Right renal pelvis (tissue), 4 donors: Measurements from ENCODE around the gene AOAH. TPM values are rescaled to one million over a fixed set of nuclear protein-coding genes. Genes with fewer than 3 reads are reported as not detected.
"Not testable (repeated sequence)": the region's sequence is repeated elsewhere in the genome, so short reads cannot be mapped to it uniquely, and the experiment has no call there.

Experiments used
- DNase-seq, 4 donors: peaks; one replicate each; pipeline ENCODE4 v3.0.0-alpha.2; 2013; ENCODE audit warnings: low read depth in 4 of 4, low spot score in 3 of 4, missing footprints in 1 of 4
- polyA plus RNA-seq, 4 donors: library from polyadenylated mRNA; unstranded; fragments of 120-200 nt; gene quantifications; one replicate each; pipeline ENCODE4 v1.2.1, GENCODE V29; 2013; ENCODE audit not compliant: insufficient read length in 4 of 4

AOAH gene
- polyA plus RNA-seq, 4 donors: 1.9 to 3.0 (median 2.2) TPM

DNA sequence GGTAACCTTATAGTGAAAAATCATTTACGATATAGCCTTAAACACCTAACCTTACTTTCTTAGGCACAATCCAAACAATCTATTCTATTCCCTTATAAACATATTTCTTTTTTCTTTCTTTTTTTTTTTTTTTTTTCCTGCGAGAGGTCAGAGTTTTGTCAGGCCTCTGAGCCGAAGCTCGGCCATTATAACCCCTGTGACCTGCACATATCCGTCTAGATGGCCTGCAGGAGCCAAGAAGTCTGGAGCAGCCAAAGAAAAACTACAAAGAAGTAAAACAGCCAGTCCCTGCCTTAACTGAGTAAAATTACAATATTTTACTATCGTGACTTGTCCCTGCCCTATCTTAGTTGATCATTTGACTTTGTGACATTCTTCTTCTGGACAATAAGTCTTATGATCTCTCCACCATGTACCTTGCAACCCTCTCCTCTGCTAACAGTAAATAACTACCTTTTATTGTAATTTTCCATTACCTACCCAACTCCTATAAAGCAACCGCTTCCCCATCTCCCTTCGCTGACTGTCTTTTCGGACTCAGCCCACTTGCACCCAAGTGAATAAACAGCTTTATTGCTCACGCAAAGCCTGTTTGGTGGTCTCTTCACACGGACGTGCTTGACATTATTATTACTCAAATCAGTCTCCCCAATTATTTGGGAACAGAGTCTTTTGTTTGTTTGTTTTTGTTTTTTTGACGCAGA, 64.5 kb downstream of the AOAH start:
- peak in 1 of 4 donors; percentile 19 for DNase-seq

GRCh38 chr7:36659172-36659516, 65.2 kb downstream of the AOAH start:
- no peak for DNase-seq

GRCh38 chr7:36658335-36659171, 65.7 kb downstream of the AOAH start:
- peak in 1 of 4 donors; percentile 20 for DNase-seq

DNA sequence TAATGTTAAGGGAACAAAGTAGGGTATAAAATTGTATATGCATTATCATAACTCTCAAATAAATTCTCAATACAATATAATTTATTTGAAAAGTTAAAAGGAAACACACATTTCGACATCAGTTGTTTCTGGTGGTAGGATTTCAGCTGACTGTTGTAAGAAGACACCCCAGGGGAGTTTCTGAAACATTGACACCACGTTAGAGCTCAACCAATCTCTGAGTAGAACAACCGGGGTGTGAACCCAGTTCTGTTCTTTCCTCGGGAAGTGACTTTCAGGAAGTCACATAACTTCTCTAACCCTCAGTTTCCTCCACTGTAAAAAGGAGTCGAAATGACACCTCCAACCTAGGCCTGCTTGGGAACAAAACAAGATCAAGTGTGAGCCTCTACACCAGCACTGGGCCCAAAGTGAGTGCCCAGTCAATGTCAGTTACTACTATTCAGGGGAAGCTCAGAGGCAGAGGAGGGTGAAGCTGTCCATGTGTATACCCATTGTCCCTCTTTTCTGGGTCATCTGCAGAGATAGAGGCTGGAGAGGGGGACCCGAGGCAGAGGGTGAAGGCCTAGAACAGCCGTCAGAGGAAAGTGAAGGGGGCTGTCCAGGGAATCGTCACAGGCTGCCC, 67.1 kb downstream of the AOAH start:
- DNase-seq: no peak

DNA sequence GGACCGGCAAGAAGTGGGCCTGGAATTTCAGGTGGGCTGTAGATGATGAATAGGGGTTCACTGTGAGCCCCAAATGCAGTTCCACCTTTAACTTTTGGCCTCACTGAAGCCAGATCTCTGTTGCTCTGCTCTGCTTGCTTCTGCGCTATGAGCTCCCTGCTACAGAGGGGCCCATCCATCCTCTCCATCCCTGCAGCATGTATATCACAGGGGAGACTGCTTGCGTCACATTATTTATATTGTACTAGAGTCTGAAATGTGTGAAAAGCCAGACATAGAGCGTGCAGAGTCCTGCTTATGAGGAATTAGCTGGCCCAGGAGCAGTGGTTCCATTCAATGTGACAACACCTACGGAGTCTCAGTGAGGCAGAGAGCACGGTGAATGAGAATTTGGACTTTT, 69.9 kb downstream of the AOAH start:
- no peak for DNase-seq

DNA sequence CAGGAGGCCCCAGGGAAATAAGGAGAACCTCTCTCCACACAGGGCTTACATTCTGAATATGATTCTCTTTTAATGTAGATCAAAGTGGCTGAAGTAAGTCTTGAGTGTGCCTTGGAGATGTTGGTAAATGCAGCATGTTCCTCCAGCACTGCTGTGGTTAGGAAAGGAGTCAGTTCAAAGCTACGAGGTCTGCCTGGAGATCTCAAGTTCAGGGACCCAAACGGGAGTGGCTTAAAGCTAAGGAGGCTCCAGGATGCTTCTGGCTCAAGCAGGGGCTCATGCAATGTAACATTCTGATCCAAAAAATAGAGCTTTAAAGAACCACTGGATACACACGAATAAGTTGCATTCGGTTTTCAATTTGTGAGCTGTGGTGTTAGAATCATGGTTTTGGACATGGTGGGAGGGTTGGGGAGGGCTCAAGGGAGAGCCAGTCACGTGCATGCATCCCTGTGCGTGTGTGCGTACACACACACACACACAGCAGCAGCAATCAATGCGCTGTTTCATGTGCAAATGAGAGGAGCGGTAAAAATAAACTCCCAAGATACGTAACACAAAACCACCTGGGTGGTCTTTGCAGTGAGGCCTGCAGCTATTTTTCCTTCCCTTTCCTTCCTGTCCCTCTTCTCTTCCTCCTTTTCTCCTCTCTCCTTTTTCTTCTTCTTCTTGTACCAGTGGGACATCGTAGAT, 70.5 kb downstream of the AOAH start:
- DNase-seq: no peak

GRCh38 chr7:36653008-36653662, 71.2 kb downstream of the AOAH start:
- DNase-seq: peak in 1 of 4 donors; percentile 28

DNA sequence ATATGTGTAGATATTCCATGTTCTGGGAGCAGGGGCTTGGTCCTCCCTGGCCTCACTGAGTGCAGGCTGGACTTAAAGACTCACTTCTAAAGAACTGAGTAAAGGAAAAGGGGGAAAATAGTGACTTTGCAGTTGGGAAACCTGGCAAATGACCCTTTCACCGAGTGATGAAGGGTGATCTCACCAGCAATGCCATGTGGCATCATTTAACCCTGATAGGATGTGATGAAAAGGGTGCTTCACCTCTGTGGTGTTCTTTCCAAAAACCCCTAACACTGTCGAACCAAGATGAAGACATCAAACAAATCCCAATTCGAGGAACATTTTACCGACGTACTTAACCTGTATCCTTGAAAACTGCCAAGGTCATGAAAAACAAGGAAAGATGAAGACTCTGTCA, 71.9 kb downstream of the AOAH start:
- no peak for DNase-seq

- no peak for DNase-seq
These were observed 72.9 kb downstream of the AOAH start for GRCh38 chr7:36651404-36651803.

DNA sequence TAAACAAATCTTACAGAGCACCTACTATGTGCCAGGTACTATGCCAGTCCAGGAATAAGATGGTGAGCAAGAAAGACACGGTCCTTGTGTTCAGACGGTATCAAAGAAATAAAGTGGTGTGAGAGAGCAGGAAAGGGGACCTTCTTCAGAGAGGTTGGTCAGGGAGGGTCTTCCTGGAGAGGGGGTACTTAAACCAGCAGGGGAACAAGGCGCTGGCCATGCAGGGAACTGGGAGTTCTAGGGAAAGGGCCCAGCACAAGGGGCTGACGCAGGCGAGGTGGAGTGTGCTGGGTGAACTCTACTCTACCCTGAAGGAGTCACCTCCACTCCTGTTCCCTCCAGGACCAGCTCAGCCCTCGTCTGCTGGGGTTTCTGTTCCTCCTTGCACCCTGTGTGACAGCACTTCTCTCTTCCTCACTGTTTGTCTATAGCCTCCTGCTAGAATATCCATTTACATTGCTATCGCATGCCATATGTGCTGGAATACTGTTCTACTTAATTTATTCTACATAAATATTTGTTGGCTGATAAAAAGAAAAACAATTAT, 73.5 kb downstream of the AOAH start:
- no peak for DNase-seq

DNA sequence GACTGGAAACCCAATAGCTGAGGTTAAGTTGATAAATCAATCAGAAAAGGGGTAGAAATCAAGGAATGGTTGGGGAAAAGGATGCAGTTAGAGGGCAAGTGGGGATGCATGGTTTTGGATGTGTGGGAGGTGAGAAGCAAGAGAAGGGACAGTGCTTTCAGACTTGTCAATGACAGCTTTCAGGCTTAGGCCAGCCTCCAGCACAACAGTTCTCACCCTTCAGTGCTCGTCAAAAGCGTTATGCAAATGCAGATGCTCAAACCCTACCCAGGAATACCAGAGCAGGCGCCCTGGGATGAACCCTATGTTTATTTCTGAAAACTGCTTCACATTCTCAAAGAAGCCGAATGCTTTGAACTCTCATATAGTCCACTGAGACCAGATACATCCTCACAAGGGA, 74.0 kb downstream of the AOAH start:
- no peak for DNase-seq

DNA sequence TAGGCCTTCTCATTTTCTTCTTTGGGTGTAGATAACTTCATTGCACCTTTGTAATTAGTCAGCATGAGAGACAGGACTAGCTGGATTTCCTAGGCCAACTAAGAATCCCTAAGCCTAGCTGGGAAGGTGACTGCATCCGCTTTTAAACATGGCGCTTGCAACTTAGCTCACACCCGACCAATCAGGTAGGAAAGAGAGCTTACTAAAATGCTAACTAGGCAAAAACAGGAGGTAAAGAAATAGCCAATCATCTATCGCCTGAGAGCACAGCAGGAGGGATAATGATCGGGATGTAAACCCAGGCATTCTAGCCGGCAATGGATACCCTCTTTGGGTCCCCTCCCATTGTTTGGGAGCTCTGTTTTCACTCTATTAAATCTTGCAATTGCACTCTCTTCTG, 75.0 kb downstream of the AOAH start:
- not testable (repeated sequence) for DNase-seq

DNA sequence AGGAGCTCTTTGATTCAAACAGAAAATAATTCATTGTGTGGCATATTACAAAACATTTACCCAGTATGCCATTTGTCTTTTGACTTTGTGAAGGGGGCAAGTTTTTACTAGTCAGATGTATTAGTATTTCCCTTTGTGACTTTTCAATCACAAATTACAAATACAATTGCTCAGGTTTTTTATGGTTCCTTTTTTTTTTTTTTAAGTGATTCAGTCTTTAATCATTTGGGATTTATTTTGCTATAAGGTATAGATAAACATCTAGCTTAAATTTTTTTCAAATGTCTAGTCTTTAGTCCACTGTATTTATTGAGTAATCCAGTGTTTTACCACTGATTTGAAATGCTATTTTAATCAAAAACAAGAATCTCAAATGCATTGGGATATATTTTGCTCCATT, 75.9 kb downstream of the AOAH start:
- DNase-seq: no peak

DNA sequence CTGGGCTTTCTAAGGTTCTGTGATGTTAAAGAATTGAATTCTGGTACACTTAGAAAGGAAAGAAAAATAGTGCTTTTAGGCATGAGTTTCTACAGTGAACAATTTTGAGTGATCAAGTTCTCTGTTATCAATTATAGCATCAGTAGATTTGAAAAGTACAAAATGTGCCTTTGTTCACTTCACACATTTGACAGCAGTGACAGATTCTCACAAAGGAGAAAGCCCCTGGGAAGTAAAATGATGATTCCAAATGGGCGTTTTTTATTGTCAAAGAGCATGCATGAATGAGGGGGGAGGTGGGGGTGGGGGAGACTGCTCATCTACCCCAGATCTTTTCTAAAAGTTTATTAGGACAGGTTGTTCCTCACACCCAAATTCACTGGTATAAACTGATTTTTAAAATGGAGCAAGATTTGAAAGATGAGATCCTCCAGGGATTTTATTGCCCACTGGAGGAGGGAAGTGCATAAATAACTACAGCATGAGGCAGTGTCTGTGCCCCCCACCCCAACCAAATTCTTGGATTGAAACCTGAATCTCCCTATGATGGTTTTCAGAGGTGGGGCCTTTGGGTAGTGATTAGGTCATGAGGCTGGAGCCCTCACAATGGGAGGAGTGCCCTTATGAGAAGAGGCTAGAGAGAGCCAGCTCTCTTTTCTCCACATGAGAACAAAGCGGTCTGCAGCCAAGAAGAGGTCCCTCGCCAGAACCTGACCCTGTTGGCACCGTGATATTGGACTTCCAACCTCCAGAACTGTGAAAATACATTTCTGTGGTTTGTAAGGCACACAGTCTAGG, 79.5 kb downstream of the AOAH start:
- DNase-seq: no peak

GRCh38 chr7:36642414-36642813, 81.9 kb downstream of the AOAH start:
- no peak for DNase-seq

DNA sequence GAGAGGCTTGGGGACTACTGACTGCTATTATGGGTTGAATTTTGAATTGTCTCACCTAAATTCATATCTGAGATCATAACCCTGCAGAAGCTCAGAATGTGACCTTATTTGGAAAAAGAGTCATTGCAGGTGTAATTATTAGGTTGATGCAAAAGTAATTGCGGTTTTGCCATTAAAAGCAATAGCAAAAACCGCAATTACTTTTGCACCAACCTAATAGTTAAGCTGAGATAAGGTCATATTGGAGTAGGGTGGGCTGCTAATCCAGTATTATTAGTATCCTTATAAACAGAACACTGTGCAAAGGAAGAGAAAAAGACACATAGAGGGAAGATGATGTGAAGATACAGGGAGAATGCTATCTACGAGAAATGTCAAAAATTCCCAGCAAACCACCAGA, 82.3 kb downstream of the AOAH start:
- DNase-seq: no peak

- no peak for DNase-seq
These were observed 83.6 kb downstream of the AOAH start for GRCh38 chr7:36640682-36641081.

DNA sequence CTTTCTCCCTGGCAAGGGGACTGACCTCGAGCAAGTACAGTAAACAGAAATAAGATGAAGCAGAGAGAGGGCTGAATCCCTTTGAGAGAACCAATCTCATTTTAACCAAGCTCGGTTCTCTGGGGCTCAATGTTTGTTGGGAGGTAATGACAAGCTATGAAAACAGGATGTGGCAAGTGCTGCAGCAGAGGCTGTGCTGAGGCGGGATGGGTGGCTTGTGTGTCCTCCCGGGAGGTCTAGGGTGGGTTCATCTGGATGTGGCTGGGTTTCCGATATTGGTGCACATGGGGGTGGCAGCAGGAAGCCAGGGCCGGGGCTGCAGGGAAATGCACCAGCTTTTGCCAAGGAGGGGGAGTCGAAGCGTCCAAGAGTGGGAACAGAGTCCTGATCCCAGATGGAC, 84.5 kb downstream of the AOAH start:
- DNase-seq: no peak

DNA sequence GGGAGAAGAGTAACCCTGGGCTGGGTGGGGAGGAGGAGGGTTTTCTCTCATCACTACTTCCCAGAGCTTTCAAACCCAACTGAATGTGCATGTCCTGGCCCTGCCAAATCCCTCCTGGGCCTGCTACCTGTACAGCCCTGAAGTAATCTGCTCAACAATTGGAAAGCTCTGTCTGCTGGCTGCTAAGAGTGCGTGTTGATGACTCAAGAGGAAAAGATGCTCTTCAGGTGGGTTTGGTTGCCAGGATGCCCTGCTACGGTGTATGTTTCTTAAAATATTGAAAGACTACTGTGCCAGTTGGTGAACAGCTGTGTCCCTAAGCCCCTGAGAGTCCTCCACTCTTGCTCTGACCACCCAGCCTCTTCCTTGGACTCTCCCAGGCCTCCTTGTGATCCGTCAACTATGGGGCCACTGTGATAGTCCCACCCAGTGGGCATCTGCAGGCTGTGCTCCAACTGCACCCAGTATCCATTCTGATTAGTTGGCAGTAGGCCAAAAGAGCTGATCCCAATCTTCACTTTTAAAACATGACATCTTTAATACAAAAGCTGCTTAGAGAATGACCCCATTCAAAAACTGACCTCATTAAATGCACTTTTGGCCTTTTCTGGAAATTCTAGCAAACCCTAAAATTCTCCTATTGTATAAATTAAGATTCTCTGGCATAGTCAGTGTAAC, 85.6 kb downstream of the AOAH start:
- DNase-seq: no peak
